Nucleus accumbens (tissue), 56 donors: ENCODE results near the gene SOBP.
"Not testable (repeated sequence)": the region's sequence is repeated elsewhere in the genome, so short reads cannot be mapped to it uniquely, and the experiment has no call there.

Experiments
- DNase-seq, 56 donors: peaks; one replicate each; lab custom pipeline; 2025; lab: John Stamatoyannopoulos, UW

The SOBP gene

DNA sequence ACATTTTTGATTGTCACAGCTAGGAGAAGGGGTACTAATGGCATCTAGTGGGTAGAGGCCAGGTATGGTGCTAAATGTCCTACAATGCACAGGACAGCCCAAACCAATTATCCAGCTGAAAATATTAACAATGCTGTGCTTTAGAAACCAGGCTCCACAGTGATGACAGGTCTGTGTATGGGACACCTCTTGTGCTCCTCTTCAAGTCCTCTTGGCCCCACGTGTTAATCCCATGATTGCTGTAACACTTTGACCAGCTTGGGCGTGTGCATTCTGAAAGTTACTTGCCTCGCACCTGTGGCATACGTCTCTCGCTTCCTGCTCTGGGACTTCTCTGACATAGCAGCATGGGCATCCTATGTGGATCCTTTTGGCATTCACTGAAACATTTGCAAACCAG lies 29.3 kb downstream of the SOBP start:
- DNase-seq = not testable (repeated sequence)

- DNase-seq = not testable (repeated sequence)
These were observed 30.8 kb downstream of the SOBP start for GRCh38 chr6:107520706-107521105.

DNA sequence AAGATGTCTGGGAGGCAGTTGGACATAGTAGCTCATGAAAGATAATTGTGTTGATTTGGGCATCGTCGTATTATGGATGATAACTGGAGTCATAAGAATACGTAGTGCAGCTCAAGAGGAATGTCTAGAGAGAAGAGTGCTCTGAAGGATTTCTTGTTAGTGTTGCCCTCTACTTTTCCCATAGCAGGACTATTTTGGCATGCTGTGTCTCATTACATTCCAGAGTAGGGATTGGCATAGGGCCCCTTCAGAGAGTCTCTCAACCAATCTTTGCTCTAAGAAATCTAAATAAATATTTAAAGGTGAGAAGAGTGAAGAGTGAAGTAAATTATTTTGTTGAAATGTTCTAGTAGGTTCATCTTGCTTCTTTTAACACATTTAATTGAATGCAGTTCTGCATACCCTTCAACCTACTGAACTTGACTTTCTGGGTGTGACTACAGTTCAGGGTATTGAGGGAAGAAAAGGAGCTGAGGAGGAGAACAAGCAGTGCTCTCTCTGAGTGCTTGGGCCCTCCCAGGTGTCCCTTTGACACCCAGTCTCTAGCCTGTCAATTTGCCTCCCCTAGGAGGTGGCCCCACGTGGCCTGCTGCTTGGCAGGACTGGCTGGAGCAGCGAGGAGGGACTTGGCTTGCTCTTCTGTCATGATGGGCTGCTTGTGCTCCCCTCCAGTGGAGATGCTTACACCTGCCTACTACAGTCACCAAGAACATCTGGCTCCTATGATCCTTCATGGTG lies 33.3 kb downstream of the SOBP start:
- no peak for DNase-seq

- no peak for DNase-seq
These were observed 33.9 kb downstream of the SOBP start for GRCh38 chr6:107523794-107524193.

- no peak for DNase-seq
These were observed 34.7 kb downstream of the SOBP start for GRCh38 chr6:107524626-107525025.

GRCh38 chr6:107531868-107532267 lies 42.0 kb downstream of the SOBP start:
- DNase-seq = no peak

DNA sequence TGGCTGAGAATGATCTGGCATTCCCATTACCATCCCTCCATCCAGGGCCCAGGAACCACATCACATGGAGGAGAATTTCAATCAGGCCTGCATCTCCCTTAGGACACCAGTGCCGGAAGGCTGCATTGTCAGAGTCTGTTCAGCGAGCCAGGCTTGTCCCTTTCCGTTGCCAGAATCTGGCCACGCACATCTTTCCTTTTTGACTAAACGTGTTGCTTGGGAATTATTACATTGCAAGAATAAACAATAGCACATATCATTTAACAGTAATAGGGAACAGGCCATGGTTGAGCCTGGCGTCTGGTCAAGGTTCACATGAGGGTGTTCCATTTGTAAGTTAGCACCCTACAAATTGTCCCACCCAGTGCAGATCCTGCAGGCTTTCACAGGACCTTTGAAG lies 42.8 kb downstream of the SOBP start:
- DNase-seq = no peak

- DNase-seq = no peak
These were observed 43.6 kb downstream of the SOBP start for GRCh38 chr6:107533415-107534059.

DNA sequence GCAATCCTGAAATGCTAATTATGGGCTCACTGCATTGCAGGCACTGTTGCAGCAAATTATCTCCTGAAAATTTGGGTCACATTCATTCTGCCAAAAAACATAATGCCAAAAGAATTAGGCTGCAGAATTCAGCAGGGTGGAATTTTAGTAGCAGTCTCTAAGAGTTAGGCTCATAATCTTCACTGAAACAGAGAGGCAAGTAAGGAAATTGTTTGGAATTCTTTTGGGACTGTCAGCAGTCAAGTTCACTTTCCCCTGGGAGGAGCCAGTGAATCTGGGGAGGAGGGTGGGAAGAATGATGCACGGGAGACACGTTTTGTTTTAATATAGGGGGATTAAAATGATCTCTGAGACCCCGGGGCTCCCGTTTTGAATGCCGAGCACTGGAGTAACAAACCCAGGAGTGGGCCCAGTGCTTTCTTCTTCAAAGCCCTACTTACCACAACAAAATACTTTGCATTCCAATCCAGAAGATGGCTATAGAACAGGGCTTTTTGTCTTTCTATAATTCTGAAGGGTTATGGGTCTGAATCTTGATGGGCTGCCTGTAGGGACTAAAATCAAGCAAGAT lies 44.7 kb downstream of the SOBP start:
- no peak for DNase-seq

DNA sequence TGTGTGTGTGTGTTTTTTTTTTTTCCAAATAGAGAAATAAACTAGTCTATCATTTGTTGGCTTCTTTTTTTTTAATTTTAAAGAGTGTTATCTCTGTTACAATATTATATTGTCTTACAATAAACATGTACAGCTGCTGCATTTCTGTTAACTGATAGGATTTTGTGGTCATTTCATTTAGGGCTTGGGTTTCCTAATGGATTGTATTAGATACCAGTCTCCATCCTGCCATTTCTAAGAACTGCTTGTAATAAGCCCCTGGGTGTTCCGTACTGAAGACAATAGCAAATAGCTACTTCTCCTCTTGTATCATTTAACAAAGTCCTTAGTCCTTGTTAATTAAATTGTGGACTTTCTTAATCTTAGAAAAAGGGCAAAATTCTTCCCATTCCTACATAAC lies 45.7 kb downstream of the SOBP start:
- no peak for DNase-seq

- DNase-seq = no peak
These were observed 46.5 kb downstream of the SOBP start for GRCh38 chr6:107536180-107536961.

GRCh38 chr6:107537559-107537958 lies 47.6 kb downstream of the SOBP start:
- DNase-seq = no peak

DNA sequence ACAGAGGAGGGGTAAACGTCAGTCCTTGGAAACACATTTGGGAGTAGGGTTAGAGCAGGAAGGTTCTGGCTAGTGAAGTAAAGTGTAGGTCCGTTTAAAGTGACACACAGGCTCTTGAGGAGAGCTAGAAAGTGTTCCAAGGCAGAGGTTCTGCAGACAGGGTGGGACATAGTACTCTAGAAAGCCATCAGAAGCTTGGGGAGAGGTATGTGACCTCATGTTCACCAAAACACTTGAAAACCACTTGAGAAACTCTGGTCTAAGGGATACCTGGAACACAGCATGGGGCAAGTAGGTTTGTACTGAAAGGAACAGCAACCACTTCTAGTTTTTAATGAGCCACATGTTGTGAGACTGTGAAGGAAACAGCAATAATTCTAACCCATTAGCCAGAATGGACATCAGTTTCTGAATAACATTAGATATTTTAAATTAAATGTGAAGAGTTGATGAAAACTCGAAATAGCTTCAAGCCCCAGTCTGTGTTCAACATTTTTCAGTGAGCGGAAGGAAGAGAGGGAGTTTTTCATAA lies 49.0 kb downstream of the SOBP start:
- DNase-seq = no peak

GRCh38 chr6:107539409-107539808 lies 49.5 kb downstream of the SOBP start:
- DNase-seq = no peak

DNA sequence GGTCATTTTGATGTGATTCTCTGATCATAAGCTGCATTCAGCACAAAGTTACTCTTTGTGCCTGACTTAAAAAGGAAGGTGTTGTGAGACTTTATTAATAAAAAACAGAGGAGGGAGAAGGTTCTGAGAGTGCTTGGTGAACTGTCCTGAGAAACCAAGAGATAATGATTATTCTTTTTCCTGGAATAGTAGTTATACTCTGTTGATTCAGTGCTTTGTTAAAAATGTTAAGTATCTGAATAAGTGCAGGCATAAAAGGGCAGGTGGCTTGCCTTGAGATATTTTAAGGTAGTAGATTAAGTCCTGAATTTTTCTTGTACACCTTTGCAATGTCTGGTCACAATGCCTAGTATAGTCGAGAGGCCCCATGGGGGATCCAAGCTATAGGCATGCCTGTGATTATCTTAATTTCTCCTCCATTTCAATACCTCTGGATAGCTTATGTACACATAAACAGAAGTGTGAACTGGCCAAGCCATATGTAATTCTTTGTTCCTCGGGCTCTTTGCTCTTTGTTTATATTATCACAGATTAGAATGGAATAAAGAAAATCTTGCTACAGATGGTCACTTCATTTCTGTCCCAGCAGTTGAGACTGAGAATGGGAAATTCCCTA lies 50.0 kb downstream of the SOBP start:
- no peak for DNase-seq

DNA sequence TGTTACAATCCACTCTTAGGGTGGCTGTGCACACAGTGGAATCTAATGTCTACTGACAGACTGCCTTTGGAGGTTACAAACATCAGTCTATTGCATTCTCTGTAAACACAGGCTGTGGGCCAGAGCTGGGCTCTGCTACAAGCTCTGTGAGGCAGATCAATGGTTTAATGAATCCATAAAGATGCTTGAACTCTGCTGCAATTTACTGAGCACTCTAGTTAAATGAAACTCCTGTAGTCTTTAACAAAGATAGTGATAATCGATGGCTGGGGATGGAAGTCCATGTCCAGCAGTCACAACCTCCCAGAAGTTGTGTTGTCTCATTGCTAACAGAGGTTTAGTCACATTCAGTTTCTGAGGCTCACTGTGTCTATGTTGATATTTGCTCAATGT lies 50.5 kb downstream of the SOBP start:
- DNase-seq = no peak

- no peak for DNase-seq
These were observed 52.3 kb downstream of the SOBP start for GRCh38 chr6:107542192-107542668.

DNA sequence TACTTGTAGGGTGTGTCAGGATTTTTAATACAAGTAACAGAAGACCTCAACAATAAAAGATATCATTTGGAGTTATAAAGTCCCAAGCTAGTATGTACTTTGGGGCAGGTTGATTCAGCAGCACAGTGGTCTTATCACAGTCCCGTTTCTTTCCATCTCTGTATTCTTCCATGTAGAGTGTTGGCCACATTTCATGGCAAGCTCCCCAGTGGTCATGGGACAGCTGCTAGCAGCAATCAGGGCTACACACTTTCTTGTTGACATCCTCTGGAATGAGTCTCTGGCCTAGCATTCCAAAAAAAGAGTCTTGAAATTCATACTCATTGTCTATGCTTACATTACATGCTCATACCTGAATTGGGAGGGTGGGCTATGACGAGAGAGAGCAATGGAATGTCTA lies 53.2 kb downstream of the SOBP start:
- DNase-seq = no peak

DNA sequence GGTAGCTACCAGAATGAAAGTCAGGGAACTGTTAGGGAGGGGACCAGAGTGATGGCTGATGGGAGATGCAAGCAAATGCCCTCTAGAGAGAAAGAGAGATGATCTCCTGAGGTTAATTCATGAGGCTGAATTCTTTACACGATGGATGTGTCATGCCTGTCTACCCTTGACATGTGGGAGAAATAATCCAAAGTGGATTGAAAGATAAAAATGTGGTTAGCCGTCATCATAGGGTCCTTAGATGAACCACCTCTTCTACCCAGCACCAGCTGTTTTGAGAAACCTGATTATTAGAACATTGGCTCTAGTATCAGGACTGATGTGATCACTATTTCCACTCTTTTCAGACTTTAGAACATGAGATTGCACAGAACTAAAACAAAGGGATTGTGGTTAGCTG lies 53.6 kb downstream of the SOBP start:
- DNase-seq = no peak

DNA sequence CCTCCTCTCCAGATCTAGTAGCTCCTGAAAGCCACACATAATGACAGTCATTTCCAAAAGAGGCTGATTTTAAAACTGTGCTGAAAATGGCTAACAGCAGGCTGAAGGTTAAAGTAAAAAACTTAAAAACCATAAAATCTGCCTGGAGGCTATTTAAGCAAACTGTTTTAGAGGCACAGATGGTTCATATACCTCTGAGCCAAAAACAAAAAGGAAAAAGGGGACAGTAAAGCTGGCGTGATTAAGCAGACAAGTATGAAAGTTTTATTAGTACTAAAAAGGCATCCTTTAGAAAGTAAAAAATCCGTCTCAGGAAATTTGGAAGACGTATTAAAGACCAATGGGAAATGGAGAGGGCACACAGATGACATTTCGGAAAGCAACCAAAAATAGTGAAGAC lies 55.8 kb downstream of the SOBP start:
- no peak for DNase-seq
